Lower leg skin (tissue), 3 donors: ENCODE data around the gene CACNA2D4.

Source experiments
- CTCF ChIP-seq, 3 donors: fragments of 450-650 bp; IDR thresholded peaks; one replicate each; pipeline ENCODE4 v1.5.1; 2016; ENCODE audit warnings: antibody characterized with exemption in 3 of 3, mild to moderate bottlenecking in 3 of 3, moderate library complexity in 2 of 3
- POLR2A ChIP-seq, 2 donors: fragments of 450-650 bp; IDR thresholded peaks; one replicate each; pipeline ENCODE4 v1.6.1; 2016 to 2017; ENCODE audit warnings: antibody characterized with exemption in 2 of 2, mild to moderate bottlenecking in 1 of 2, moderate library complexity in 1 of 2

GRCh38 chr12:1932264-1932777 is 13.9 kb upstream of the CACNA2D4 start:
- TF ChIP-seq CTCF (IDR thresholded peaks at IDR 0.05) = no peak
- TF ChIP-seq POLR2A (IDR thresholded peaks at IDR 0.05) = no peak
